GM18511 (cell line): Measurements from ENCODE around the gene ZNF221.
A peak's percentile ranks its signal among the peaks of the same experiment; 100 is the strongest.

Source experiments
- ATAC-seq: cut with Tn5 transposase; IDR thresholded peaks from one replicate; pipeline ENCODE4 v1.9.1; 2021; ENCODE audit warnings: mild to moderate bottlenecking, moderate library complexity; ENCODE audit not compliant: unreplicated experiment

ZNF221 gene

GRCh38 chr19:43956827-43957226 lies 5.8 kb downstream of the ZNF221 start:
- ATAC-seq, result no peak

GRCh38 chr19:43957891-43958290 lies 6.9 kb downstream of the ZNF221 start:
- no peak for ATAC-seq

- ATAC-seq, result no peak
Measured at GRCh38 chr19:43960411-43960810, 9.4 kb downstream of the ZNF221 start.

- ATAC-seq, result no peak
Measured at GRCh38 chr19:43966079-43966694, 15.2 kb downstream of the ZNF221 start.

- ATAC-seq, result no peak
Measured at GRCh38 chr19:43976732-43977131, 25.7 kb downstream of the ZNF221 start.

- ATAC-seq, result peak; percentile 20
Measured at GRCh38 chr19:43983544-43983911, 32.5 kb downstream of the ZNF221 start.

- peak; percentile 97 for ATAC-seq
Measured at GRCh38 chr19:43983912-43984686, 33.1 kb downstream of the ZNF221 start, which contains the start of gene ZNF155. Gene ZNF155, plus strand, starts transcription at chr19:43984188. Its CDS starts 4,356 bp downstream, at chr19:43988544.

- ATAC-seq, result peak; percentile 12
Measured at GRCh38 chr19:43984687-43985000, 33.6 kb downstream of the ZNF221 start.

- ATAC-seq, result no peak
Measured at GRCh38 chr19:43997631-43998290, 46.7 kb downstream of the ZNF221 start.

- no peak for ATAC-seq
Measured at GRCh38 chr19:44002212-44002565, 51.2 kb downstream of the ZNF221 start.

- ATAC-seq, result peak; percentile 91
Measured at GRCh38 chr19:44002566-44003460, 51.8 kb downstream of the ZNF221 start, which contains the start of gene ZNF230. Gene ZNF230, plus strand, starts transcription at chr19:44002957. Its CDS starts 4,122 bp downstream, at chr19:44007079.

GRCh38 chr19:44003461-44004009 lies 52.5 kb downstream of the ZNF221 start:
- peak; percentile 42 for ATAC-seq

GRCh38 chr19:44005973-44006372 lies 54.9 kb downstream of the ZNF221 start:
- ATAC-seq, result no peak

GRCh38 chr19:44007473-44007872 lies 56.4 kb downstream of the ZNF221 start:
- ATAC-seq, result no peak

GRCh38 chr19:44010468-44010867 lies 59.4 kb downstream of the ZNF221 start:
- ATAC-seq, result no peak
